Lower leg skin (tissue), 3 donors: Measurements from ENCODE around the gene ZC3H18.

Experiments used
- POLR2A ChIP-seq, 2 donors: fragments of 450-650 bp; IDR thresholded peaks; one replicate each; pipeline ENCODE4 v1.6.1; 2016 to 2017; ENCODE audit warnings: antibody characterized with exemption in 2 of 2, mild to moderate bottlenecking in 1 of 2, moderate library complexity in 1 of 2
- TF ChIP-seq, protein P1 (sequence below), 3 donors: fragments of 450-650 bp; IDR thresholded peaks; one replicate each; pipeline ENCODE4 v1.5.1; 2016; ENCODE audit warnings: antibody characterized with exemption in 3 of 3, mild to moderate bottlenecking in 3 of 3, moderate library complexity in 2 of 3

DNA sequence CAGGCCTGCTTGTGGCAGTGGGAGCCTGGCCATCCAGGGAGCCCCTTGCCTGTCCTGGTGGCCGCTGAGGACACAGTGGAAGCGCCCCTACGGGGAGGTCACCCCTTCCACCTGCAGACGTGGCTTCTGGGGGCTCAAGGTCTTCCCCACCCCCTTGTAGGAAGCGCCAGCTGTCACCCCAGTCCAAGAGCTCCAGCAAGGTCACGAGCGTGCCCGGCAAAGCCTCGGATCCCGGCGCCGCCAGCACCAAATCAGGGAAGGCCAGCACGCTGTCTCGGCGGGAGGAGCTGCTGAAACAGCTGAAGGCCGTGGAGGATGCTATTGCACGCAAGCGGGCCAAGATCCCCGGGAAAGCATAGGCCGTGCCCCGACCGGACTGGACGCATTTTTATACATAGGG is 60.7 kb downstream of the ZC3H18 start:
- TF ChIP-seq, protein P1, sequence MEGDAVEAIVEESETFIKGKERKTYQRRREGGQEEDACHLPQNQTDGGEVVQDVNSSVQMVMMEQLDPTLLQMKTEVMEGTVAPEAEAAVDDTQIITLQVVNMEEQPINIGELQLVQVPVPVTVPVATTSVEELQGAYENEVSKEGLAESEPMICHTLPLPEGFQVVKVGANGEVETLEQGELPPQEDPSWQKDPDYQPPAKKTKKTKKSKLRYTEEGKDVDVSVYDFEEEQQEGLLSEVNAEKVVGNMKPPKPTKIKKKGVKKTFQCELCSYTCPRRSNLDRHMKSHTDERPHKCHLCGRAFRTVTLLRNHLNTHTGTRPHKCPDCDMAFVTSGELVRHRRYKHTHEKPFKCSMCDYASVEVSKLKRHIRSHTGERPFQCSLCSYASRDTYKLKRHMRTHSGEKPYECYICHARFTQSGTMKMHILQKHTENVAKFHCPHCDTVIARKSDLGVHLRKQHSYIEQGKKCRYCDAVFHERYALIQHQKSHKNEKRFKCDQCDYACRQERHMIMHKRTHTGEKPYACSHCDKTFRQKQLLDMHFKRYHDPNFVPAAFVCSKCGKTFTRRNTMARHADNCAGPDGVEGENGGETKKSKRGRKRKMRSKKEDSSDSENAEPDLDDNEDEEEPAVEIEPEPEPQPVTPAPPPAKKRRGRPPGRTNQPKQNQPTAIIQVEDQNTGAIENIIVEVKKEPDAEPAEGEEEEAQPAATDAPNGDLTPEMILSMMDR (IDR thresholded peaks at IDR 0.05) = no peak
- TF ChIP-seq POLR2A (IDR thresholded peaks at IDR 0.05) = no peak
